Measurements from ENCODE around the gene PNLDC1.

The PNLDC1 gene

DNA sequence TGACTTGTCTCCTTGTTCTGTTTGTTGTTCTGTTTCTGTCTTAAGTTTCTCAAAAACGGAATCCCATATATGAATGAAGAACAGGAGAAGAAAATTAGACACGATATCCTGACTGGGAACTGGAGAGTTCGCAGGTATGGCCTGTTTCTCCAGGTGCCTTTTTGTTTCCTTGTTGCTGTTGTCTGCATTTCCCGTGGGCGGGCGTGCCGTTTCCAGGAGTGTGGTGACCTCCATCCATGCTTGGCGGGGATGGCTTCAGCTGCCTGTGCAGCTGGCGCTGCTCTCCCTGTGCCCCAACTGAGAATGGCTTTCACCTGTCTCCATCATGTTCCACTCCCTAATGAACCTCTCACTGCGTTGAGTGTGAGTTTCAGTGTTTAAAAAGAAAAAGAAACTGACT lies 4.4 kb downstream of the PNLDC1 start:
- TF ChIP-seq, protein P1, sequence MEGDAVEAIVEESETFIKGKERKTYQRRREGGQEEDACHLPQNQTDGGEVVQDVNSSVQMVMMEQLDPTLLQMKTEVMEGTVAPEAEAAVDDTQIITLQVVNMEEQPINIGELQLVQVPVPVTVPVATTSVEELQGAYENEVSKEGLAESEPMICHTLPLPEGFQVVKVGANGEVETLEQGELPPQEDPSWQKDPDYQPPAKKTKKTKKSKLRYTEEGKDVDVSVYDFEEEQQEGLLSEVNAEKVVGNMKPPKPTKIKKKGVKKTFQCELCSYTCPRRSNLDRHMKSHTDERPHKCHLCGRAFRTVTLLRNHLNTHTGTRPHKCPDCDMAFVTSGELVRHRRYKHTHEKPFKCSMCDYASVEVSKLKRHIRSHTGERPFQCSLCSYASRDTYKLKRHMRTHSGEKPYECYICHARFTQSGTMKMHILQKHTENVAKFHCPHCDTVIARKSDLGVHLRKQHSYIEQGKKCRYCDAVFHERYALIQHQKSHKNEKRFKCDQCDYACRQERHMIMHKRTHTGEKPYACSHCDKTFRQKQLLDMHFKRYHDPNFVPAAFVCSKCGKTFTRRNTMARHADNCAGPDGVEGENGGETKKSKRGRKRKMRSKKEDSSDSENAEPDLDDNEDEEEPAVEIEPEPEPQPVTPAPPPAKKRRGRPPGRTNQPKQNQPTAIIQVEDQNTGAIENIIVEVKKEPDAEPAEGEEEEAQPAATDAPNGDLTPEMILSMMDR (IDR thresholded peaks at IDR 0.05): no peak
- no peak overlapping the region for H3K4me3 ChIP-seq
- no peak for DNase-seq (ENCODE audit: low spot score)
- no peak overlapping the region for H3K27ac ChIP-seq

DNA sequence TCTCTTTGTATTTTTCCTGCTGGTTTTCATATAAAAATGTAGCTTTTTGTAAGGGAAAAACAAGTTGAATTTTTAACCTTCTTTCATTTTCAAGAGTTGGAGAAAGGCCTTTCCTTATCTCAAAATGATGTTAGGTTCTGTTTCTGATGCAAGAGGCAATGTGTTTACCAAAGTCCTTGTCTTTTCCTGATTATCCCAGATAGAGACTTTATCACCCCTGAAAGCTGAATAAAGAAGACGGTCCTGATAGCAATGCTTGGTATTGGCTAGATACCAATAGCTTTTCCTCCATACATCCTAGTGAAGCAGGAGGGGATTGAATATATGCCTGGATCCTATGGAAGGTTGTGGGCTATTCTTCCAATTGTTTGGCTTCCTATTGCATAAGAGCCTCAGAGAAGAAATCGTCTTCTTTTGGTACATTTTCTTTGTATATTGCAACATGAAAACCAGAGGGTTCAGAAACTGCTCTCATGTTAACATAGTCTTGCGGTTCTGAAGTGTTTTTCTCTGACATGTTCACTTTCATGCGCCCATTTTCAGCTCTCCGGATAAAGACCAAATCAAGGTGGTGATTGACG lies 5.5 kb downstream of the PNLDC1 start:
- H3K4me3 ChIP-seq: no peak overlapping the region
- TF ChIP-seq, protein P1 (IDR thresholded peaks at IDR 0.05): no peak
- H3K27ac ChIP-seq: no peak overlapping the region
- DNase-seq (ENCODE audit: low spot score): no peak

DNA sequence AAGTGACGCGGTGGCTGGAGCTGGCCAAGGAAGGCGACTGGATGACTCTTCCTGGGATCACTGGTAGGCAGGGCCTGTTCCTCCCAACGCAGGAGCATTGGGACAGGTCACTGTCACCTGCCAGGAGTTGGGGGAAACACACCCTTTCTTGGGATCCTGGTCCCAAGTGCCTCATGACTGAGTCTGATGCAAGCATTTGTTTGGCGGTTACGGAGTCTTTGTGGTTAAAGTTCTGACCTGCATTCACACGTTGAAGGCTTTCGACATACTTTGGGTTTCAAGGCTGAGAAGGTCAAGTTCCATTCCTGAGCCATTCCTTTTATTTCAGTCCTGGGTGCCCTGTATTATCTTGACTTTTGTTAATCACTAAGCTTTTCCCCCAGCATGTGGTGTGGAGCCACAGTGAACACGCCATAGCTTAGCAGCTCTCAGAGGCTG lies 6.0 kb downstream of the PNLDC1 start:
- no peak overlapping the region for H3K27ac ChIP-seq
- H3K4me3 ChIP-seq: no peak overlapping the region
- no peak for DNase-seq (ENCODE audit: low spot score)
- TF ChIP-seq, protein P1 (IDR thresholded peaks at IDR 0.05): no peak

DNA sequence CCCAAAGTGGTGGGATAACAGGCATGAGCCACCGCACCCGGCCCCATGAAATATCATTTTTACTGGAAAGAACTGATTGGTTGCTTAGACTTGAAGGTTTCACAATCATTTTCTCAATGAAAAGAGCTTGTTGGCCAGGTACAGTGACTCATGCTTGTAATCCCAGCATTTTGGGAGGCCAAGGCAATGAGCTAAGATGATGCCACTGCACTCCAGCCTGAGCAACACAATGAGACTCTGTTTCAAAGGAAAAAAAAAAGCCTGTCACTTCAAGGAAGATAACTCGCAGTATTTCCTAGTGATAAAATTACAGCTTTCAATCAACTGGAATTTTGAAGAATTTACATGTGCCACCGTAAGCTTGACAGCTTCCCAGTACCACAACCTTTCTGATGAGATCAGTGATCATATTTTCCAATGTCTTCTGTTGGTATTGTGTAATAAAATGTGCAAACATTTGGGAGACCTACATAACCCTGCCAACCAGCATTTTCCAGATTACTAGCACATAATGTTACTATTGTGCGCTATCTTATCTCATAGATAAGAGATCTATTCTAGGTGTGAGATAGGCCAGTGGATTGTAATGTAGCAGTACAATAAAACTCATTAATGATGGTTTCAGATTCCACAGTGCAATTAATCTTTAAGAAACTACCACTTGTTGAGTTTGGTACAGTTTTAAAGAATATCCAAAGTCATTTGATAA lies 7.2 kb downstream of the PNLDC1 start:
- H3K4me3 ChIP-seq: no peak overlapping the region
- TF ChIP-seq, protein P1 (IDR thresholded peaks at IDR 0.05): no peak
- no peak for DNase-seq (ENCODE audit: low spot score)
- H3K27ac ChIP-seq: no peak overlapping the region

DNA sequence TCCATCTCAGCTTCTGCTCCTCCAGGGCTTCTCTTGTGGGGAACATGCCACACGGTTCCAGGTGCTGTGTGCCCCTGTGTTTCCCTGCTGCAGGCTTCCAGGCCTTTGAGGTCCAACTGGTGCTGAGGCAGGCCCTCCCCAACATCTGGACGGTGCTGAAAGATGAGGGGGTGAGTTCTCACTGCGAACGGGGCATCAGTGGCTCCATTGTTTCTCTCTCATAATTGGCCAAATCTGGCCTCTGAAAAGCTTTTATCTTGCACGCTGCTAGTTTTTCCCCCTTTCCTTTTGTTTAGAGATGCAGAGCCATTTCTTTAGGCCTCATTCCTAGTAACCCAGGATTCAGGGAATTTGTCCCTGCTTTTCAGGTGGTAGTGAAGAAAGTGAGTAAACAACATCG lies 8.6 kb downstream of the PNLDC1 start:
- TF ChIP-seq, protein P1 (IDR thresholded peaks at IDR 0.05): no peak
- no peak overlapping the region for H3K27ac ChIP-seq
- no peak overlapping the region for H3K4me3 ChIP-seq
- no peak for DNase-seq (ENCODE audit: low spot score)

DNA sequence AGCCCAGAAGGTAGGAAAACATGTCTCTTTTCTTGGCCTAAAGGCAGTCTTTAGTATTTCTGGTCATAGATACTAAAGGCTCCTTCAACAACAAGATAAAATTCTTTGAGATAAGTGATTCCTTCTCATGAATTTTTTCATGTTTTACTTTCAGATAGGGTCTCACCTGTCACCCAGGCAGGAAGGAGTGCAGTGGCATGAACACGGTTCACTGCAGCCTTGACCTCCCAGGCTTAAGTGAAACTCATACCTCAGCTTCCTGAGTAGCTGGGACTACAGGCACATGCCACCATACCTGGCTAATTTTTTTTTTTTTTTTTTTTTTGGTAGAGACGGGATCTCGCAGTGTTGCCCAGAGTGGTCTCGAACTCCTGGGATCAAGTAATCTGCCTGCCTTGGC lies 9.1 kb downstream of the PNLDC1 start:
- no peak for DNase-seq (ENCODE audit: low spot score)
- Histone ChIP-seq H3K27ac (no peak overlapping the region), H3K4me3 (no peak overlapping the region)
- TF ChIP-seq, protein P1 (IDR thresholded peaks at IDR 0.05): no peak

DNA sequence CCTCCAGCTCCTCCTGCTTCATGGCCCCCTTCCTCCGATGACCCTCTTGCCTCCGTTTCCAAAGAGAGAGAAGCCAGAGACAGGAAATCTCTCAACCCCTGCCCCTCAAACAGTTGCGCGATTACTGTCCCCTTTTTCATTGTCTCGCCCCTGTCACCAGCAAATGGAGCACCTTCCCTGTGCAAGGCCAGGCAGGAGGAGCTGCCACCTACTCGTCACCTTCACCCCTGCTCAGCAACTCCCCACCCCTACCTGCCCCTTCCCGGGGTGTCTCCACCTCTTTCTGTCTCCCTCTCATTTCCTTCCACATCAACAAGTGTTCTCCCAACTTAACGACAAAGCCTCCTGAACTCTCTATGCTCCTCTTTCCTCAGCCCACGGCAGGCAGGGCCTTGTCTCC lies 13.7 kb downstream of the PNLDC1 start:
- no peak overlapping the region for H3K27ac ChIP-seq
- TF ChIP-seq, protein P1 (IDR thresholded peaks at IDR 0.05): no peak

More for the DNA sequence above, 13.7 kb downstream of the PNLDC1 start:
- DNase-seq (ENCODE audit: low spot score): no peak
- no peak overlapping the region for H3K4me3 ChIP-seq
